Activated CD8-positive, alpha-beta T cell treated with anti-CD3 and anti-CD28 coated beads for 36 hours (primary cell): ENCODE measurements around the gene DDX23. TPM values are rescaled to one million over a fixed set of nuclear protein-coding genes. Genes with fewer than 3 reads are reported as not detected.
A peak's percentile ranks its signal among the peaks of the same experiment; 100 is the strongest.

Source experiments
- ATAC-seq: fragments of 200-7000 bp; cut with Tn5 transposase; one replicate; pipeline ENCODE4 v1.10.0; 2021; ENCODE audit warnings: mild to moderate bottlenecking, moderate library complexity
- CTCF ChIA-PET: fragments of 350-600 bp; sonication (Branson Sonifier 250); formaldehyde crosslinking; loops from one replicate; lab custom pipeline; 2021; ENCODE audit warnings: antibody characterized with exemption; lab: Charles Lee
- POLR2A ChIA-PET: fragments of 350-600 bp; sonication (Branson Sonifier 250); formaldehyde crosslinking; loops from one replicate; lab custom pipeline; 2021; ENCODE audit warnings: antibody characterized with exemption; lab: Charles Lee
- DNase-seq: peaks from one replicate; pipeline ENCODE4 v3.0.0-alpha.2; 2020
- H3K27ac Mint-ChIP-seq: one replicate; pipeline ENCODE4 v1.8.0; 2021; ENCODE audit warnings: mild to moderate bottlenecking, mixed read lengths
- H3K27me3 Mint-ChIP-seq: one replicate; pipeline ENCODE4 v1.8.0; 2021; ENCODE audit warnings: mixed read lengths
- H3K36me3 Mint-ChIP-seq: one replicate; pipeline ENCODE4 v1.8.0; 2021; ENCODE audit warnings: low read depth, mixed read lengths
- H3K4me1 Mint-ChIP-seq: one replicate; pipeline ENCODE4 v1.8.0; 2021; ENCODE audit warnings: low read depth, mixed read lengths
- H3K4me3 Mint-ChIP-seq: one replicate; pipeline ENCODE4 v1.8.0; 2021; ENCODE audit warnings: mild to moderate bottlenecking, moderate library complexity, mixed read lengths
- H3K9me3 Mint-ChIP-seq: one replicate; pipeline ENCODE4 v1.8.0; 2021; ENCODE audit warnings: mixed read lengths
- intact Hi-C: fragments of 100-400 bp; cut with micrococcal nuclease; formaldehyde crosslinking; loops from one replicate; pipeline ENCODE4 v1.10.0; 2022
- total RNA-seq, 2 experiments: library from RNA; stranded (reverse); gene quantifications; one replicate each; pipeline ENCODE4 v1.2.3, GENCODE V29; 2021
- TF ChIP-seq, protein P1 (sequence below): fragments of 200-600 bp; IDR thresholded peaks from one replicate; pipeline ENCODE4 v1.8.0; 2022; ENCODE audit warnings: antibody characterized with exemption, mild to moderate bottlenecking

The DDX23 gene
- total RNA-seq, 2 experiments from 2014 or later: 84.5 to 95.6 TPM

DNA sequence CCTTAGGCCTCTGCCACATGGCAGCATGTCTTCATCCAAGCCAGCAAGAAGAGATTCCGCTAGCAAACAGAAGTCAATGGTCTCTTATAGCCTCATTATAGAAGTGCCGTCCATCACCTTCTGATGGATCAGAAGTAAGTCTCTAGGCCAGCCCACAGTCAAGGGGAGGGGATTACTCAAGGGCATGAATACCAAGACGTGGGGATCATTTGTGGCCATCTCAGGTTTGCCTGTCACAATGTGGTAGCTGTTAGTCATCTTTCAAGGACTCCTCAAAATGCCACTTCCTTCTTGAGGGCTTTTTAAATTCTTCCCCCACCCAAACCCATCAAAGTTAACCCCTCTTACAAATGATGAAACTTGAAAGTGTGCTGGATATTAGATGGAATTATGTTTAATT, 55.0 kb downstream of the DDX23 start:
- H3K9me3 Mint-ChIP-seq: no peaks in the 10 kb centered on the region
- H3K4me3 Mint-ChIP-seq: no peak overlapping the region
- peak; percentile 73 for DNase-seq
- ATAC-seq: peak; percentile 92
- H3K4me1 Mint-ChIP-seq: peaks cover 10% of the 10 kb centered on the region
- H3K27me3 Mint-ChIP-seq: peaks cover 11% of the 10 kb centered on the region
- H3K27ac Mint-ChIP-seq: no peak overlapping the region
- TF ChIP-seq, protein P1, sequence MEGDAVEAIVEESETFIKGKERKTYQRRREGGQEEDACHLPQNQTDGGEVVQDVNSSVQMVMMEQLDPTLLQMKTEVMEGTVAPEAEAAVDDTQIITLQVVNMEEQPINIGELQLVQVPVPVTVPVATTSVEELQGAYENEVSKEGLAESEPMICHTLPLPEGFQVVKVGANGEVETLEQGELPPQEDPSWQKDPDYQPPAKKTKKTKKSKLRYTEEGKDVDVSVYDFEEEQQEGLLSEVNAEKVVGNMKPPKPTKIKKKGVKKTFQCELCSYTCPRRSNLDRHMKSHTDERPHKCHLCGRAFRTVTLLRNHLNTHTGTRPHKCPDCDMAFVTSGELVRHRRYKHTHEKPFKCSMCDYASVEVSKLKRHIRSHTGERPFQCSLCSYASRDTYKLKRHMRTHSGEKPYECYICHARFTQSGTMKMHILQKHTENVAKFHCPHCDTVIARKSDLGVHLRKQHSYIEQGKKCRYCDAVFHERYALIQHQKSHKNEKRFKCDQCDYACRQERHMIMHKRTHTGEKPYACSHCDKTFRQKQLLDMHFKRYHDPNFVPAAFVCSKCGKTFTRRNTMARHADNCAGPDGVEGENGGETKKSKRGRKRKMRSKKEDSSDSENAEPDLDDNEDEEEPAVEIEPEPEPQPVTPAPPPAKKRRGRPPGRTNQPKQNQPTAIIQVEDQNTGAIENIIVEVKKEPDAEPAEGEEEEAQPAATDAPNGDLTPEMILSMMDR: no peak
- CTCF ChIA-PET: interaction anchor here (0.6 to 8.0 kb wide), 15 partner anchors 8 to 268 kb away, joined by 3 to 204 read pairs (median 6); partner anchors contain the start of gene DDX23
- POLR2A ChIA-PET: interaction anchor here (1.6 kb wide), 1 partner anchor 44 kb away, joined by 4 read pairs; no protein-coding TSS in a partner anchor
- H3K36me3 Mint-ChIP-seq: no peaks in the 10 kb centered on the region
- intact Hi-C loops: no loop called here

DNA sequence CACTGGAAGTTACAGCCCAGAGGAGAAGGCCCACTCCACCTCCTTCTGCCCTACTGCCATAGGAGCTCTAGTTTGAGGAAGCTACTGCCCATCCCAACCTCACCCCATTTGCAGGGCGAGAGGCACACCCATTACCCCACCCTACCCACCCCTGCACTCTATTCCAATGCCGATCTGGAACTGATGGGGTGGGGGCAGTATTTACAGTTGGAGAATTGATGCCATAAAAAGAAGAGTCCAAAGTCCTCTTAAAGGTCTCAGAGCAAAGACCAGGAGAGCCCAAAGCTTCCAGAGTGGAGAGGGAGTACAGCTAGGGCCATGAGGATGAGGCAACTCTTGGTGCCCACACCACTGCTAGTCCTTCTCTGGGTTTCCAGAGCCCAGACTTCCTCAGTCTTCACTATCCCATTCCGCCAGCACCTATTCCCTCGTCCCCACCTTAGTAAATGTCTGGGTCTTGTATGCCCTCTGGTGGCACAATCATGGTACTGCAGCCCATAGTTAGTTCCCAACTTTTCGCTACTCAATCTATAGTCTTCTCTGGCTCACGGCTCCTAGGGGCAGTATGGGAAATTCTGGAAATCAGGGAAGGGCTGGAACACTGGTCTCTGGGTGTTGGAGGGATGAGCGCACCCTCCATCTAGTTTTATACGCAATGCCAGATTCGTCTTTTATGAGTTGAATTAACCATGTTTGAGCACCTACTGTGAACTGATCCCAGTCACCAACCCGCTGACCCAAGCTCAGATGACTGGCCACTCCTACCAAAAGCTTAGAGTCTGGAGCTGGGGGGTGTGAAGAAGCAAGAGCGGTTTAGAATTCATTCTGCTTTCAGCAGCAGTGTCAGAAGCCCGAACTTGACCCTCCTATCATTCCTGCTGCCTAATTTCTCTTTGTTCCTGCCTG, 56.2 kb downstream of the DDX23 start:
- DNase-seq: peak; percentile 73
- ChIA-PET CTCF (interaction anchor here (0.6 to 8.0 kb wide), 41 partner anchors 9 to 255 kb away, joined by 3 to 204 read pairs (median 4); partner anchors contain the start of genes DDX23 and RND1), POLR2A (interaction anchor here (0.7 to 1.6 kb wide), 4 partner anchors 19 to 45 kb away, joined by 3 to 4 read pairs (median 3); no protein-coding TSS in a partner anchor)
- peaks cover 10% of the 10 kb centered on the region for H3K4me1 Mint-ChIP-seq
- no peak overlapping the region for H3K4me3 Mint-ChIP-seq
- no peaks in the 10 kb centered on the region for H3K36me3 Mint-ChIP-seq
- no peak overlapping the region for H3K27ac Mint-ChIP-seq
- intact Hi-C loops: loop anchor here (1.0 kb wide), 1 partner anchor 43 kb away; no protein-coding TSS in a partner anchor
- ATAC-seq: peak; percentile 80
- peaks cover 12% of the 10 kb centered on the region for H3K27me3 Mint-ChIP-seq
- TF ChIP-seq, protein P1: peak; percentile 97
- no peaks in the 10 kb centered on the region for H3K9me3 Mint-ChIP-seq

DNA sequence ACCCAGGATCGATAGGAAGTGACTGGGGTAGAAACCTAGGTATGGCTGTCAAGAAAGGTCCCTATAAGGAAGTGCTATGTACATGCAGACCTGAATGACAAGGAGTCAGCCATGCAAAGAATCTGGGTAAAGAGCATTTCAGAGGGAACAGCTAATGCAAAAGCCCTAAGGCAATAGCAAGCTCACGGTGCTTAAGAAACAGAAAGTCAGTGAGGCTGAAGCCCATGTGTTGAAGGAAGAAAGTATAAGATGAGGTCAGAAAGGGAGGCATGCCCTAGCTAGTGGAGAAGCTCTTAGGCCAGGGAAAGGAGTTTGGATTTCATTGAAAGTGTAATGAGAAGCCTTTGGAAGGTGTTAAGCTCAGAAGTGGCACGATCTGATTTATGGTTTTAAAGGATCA, 57.1 kb downstream of the DDX23 start:
- CTCF ChIA-PET: interaction anchor here (0.6 to 8.0 kb wide), 30 partner anchors 10 to 293 kb away, joined by 3 to 204 read pairs (median 4); partner anchors contain the start of gene RND1
- Mint-ChIP-seq H3K27me3 (peaks cover 19% of the 10 kb centered on the region), H3K4me3 (no peak overlapping the region), H3K27ac (no peak overlapping the region), H3K36me3 (no peaks in the 10 kb centered on the region), H3K9me3 (no peaks in the 10 kb centered on the region), H3K4me1 (peaks cover 10% of the 10 kb centered on the region)
- no peak for ATAC-seq
- POLR2A ChIA-PET: interaction anchor here (0.7 to 1.7 kb wide), 5 partner anchors 20 to 176 kb away, joined by 3 to 4 read pairs (median 3); partner anchors contain the start of gene KANSL2
- no peak for DNase-seq
- intact Hi-C loops: loop anchor here (1.0 kb wide), 1 partner anchor 42 kb away; no protein-coding TSS in a partner anchor
- TF ChIP-seq, protein P1: no peak

DNA sequence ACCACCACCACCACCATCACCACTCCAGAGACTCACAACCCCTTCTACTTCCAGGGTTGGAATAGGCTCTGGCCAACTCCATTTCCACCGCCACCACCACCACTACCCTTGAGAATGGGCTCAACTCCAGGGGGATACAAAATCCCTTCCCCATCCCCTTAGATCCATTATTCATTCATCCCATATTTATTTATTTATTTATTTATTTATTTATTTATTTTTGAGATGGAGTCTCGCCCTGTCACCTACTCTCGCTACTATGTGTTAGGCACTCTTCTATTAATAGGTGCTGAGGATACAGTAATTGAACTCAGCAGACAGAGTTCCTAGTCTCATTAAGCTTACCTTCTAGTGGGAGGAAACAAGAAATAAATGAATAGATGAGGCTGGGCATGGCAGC, 58.3 kb downstream of the DDX23 start:
- H3K36me3 Mint-ChIP-seq: no peaks in the 10 kb centered on the region
- ChIA-PET CTCF (interaction anchor here (0.8 to 8.0 kb wide), 7 partner anchors 8 to 251 kb away, joined by 3 to 204 read pairs (median 13); no protein-coding TSS in a partner anchor), POLR2A (interaction anchor here (1.7 kb wide), 1 partner anchor 112 kb away, joined by 4 read pairs; the partner anchor contains the start of gene KANSL2)
- H3K9me3 Mint-ChIP-seq: no peaks in the 10 kb centered on the region
- intact Hi-C loops: no loop called here
- DNase-seq (no peak), ATAC-seq (no peak)
- TF ChIP-seq, protein P1: no peak
- H3K4me3 Mint-ChIP-seq: no peak overlapping the region
- H3K4me1 Mint-ChIP-seq: peaks cover 10% of the 10 kb centered on the region
- H3K27me3 Mint-ChIP-seq: peaks cover 21% of the 10 kb centered on the region
- H3K27ac Mint-ChIP-seq: no peak overlapping the region
